NK-92 (cell line): ENCODE data around the gene KIF15.
"Not testable (repeated sequence)": the region's sequence is repeated elsewhere in the genome, so short reads cannot be mapped to it uniquely, and the experiment has no call there.

Source experiments
- DNase-seq: peaks from one replicate; lab custom pipeline; 2025; ENCODE audit not compliant: unreplicated experiment; lab: John Stamatoyannopoulos, UW

Gene KIF15

DNA sequence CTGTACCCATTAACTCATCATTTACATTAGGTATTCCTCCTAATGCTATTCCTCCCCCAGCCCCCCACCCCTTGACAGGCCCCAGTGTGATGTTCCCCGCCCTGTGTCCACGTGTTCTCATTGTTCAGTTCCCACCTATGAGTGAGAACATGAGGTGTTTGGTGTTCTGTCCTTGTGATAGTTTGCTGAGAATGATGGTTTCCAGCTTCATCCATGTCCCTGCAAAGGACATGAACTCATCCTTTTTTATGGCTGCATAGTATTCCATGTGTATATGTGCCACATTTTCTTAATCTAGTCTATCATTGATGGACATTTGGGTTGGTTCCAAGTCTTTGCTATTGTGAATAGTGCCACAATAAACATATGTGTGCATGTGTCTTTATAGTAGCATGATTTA lies 54.7 kb downstream of the KIF15 start:
- not testable (repeated sequence) for DNase-seq

DNA sequence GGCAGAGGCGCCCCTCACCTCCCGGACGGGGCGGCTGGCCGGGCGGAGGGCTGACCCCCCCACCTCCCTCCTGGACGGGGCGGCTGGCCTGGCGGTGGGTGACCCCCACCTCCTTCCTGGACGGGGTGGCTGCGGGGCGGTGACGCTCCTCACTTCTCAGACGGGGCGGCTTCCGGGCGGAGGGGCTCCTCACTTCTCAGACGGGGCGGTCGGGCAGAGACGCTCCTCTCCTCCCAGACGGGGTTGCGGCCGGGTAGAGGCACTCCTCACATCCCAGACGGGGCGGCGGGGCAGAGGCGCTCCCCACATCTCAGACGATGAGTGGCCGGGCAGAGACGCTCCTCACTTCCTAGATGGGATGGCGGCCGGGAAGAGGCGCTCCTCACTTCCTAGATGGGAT lies 59.6 kb downstream of the KIF15 start:
- DNase-seq = not testable (repeated sequence)

- DNase-seq = no peak
Observed at GRCh38 chr3:44825264-44825925, 63.8 kb downstream of the KIF15 start.

DNA sequence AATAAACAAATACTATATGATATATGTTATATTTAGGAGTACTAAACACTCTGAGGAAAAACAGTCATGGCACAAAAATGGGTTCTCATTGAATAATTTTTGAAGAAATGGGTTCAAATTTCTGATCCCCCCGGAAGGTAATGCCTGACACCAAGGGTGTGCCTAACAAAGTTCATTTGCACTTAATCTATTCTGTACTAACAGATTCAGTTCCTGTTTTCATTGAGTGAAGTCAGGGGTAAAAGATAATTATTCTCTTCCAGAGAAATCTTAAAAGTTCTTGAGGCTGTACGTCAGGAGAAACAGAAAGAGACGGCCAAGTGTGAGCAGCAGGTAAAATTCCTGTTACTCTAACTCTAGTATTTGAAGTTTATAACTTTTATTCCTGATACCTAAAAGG lies 65.6 kb downstream of the KIF15 start:
- no peak for DNase-seq

DNA sequence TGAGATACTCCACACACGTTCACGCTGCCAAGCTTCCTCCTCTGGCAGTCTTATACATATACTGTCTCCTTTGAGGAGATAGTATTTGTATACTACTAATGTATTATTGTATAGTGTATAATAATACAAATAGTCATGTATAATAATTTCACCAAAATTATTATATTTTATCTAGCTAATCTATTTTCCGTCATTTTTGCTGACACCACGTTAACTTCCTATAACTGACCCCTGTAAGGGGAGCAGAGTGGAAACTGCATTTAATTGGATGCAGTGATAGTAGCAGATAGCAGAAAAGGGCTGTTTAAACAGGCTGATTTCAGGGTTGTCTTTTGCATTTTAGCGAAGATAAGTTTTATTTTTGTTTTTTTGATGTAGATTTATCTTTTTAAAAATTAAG lies 69.6 kb downstream of the KIF15 start:
- no peak for DNase-seq

GRCh38 chr3:44832032-44832431 lies 70.4 kb downstream of the KIF15 start:
- no peak for DNase-seq

GRCh38 chr3:44832965-44833364 lies 71.4 kb downstream of the KIF15 start:
- no peak for DNase-seq

GRCh38 chr3:44833394-44833793 lies 71.8 kb downstream of the KIF15 start:
- DNase-seq = no peak

- DNase-seq = no peak
Observed at GRCh38 chr3:44835684-44836083, 74.1 kb downstream of the KIF15 start.

DNA sequence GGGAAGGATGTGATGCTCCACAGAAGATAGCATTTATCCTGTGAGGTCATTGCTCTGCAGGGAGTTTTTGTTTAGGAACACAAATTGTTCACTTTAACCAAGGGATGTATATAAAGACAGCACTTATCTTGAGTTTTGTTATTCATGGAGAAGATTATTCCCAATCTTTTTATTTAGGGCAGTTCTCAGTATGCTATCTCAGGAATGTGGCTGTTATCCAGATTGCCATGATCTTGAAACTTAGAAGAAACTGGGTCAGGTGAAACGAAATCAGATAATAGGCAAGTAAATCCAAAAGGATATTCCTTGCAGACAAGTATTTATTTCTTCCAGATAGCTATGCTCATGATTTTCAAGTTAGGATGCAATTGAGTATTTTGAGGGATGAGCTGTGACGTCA lies 80.8 kb downstream of the KIF15 start:
- no peak for DNase-seq

GRCh38 chr3:44845528-44846520 lies 84.2 kb downstream of the KIF15 start:
- no peak for DNase-seq

DNA sequence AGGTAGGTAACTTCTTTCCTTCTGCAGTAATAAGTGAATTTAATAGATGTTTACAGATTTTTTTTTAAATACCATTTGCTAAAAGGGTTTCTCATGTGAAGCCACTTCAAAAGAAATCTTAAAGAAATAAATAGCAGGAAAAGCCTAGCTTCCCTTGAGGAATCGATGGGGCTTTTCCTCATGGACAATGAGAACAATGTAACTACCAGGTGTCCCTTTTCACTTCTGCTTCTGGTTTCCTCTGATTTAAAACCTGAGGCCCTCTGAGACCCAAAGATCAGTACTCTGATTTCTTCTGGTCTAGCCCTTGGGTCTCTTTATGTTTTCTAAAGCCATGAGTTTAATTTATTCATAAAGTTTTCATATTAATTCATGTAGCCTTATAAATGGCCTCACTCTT lies 87.0 kb downstream of the KIF15 start:
- DNase-seq = no peak

DNA sequence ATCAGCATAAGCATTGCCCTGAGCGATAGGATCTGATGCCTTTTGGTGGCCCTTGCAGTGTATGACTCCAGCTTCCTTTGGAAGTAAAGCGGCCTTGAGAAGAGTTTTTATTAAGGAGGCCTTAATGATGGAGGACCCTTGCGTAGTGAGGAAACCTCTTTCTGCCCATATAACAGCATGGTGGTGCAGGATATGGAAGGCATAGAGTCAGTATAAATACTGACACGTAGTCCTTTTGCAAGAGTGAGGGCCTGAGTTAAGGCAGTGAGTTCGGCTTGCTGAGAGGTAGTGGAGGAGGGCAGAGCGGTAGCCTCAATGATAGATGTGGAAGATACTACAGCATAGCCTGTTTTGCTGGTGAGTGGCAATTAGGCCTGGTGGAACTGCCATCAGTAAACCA lies 95.1 kb downstream of the KIF15 start:
- DNase-seq = not testable (repeated sequence)

- no peak for DNase-seq
Observed at GRCh38 chr3:44860117-44860516, 98.5 kb downstream of the KIF15 start.

DNA sequence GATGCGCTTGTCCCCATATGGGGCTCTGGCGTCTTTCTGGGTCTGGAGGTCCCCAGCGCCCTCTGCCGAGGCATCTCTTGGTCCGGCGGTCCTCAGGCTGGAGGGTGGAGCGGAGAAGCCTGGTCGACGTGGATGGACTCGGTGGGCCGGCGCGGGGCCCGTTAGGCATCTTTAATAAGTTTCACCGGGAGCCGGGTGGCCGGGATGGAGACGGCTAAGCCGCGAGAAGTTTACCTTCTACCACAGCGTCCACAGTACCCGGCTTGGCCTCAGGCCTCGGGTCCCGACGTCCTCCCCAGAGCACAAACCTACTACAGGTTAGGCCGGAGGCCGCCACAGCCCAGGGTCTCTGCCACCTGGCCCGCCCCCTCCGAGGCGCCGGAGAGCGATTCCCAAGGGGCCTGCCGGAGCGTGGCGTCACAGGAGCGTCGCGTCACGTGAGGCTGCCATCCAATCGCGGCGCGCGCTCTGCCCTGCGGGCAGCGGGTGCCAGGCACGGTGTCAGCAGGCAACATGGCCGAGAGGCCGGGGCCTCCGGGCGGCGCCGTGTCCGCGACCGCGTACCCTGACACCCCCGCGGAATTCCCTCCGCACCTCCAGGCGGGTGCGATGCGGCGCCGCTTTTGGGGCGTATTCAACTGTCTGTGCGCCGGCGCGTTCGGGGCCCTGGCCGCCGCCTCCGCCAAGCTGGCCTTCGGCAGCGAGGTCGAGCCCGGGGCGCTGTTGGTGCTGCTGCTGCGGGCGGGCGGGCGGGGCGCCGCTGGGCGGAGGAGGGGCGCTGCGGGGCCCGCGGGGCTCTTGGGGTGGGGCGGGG lies 100.0 kb downstream of the KIF15 start, which contains the start of gene TMEM42:
TSS of gene TMEM42 (plus strand) at position 501 of the 814 bp plus-strand sequence. CDS start at position 514, 13 bp downstream.
- no peak for DNase-seq

GRCh38 chr3:44862226-44862637 lies 100.6 kb downstream of the KIF15 start:
- DNase-seq = no peak

GRCh38 chr3:44865272-44866035 lies 103.9 kb downstream of the KIF15 start:
- no peak for DNase-seq

DNA sequence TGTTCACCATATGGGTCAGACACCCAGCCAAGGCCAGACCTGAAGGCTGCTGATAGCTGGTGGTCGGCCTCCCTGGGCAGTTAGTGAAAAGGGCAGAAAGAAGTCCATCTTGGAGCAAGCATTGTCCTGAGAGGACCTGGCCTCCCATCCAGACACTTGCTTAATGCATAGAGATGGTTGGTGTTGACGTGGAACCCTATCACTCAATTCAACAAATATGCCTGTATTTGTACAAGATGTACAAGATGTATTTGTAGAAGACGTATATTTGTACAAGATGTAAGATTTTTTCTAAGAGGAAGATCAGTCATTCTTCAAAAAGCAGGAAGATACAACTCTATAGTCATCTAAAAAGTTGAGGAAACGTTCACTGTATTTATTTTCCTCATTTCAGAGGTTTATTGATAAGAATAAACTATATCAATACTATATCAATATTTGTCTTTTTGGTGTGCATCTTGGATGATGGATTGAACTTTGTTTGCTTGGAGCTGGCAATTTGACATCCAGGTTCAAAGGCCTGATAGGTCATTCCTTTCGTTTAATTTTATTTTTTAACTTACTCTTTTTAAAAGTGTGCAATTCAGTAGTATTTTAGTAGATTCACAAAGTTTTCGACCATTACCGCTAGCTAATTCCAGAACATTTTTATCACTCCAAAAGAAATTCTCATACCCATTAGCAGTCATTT lies 106.0 kb downstream of the KIF15 start:
- no peak for DNase-seq

DNA sequence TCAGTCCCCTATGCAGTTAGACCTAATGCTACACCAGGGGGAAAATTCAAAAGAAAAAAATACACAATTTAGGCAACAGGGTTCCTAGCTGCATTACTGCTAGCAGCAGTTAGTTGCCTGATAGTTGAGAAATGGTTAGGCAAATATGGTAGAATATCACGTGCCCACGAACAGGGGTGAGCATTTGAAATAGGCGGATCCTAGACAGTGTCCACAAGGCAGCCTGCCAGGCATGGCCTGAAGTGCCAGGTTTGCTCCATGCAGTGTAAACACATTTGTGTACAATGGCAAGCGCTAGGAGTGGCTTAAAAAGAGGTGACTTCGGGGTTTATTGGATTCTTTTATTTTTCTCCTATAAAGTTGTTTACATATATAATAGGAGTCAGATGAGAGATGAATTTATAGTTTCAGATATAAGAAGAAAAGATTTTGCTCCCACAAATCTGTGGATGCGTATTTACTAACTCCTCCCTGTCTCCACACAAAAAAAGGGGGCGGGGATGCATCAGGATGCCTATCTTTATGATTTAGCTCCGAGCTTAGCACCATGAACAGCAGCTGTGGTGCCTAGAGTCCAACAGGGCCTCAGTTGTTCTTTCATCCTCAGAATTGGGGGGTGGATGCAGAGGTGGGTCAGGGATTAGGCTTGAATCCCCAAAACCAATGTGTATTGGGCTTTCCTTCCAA lies 108.9 kb downstream of the KIF15 start:
- DNase-seq = no peak
